Neural progenitor cell (in vitro differentiated cells): ENCODE data around the gene SLC48A1. TPM values are rescaled to one million over a fixed set of nuclear protein-coding genes. Genes with fewer than 3 reads are reported as not detected.

Source experiments
- DNase-seq: peaks from one replicate; pipeline ENCODE4 v3.0.0-alpha.2; 2016; ENCODE audit warnings: low spot score
- H2AFZ ChIP-seq: fragments of 200-600 bp; sonication (generic); replicated peaks from 2 replicates; pipeline ENCODE4 v1.6.1; 2016; ENCODE audit warnings: antibody characterized with exemption
- H3F3A ChIP-seq: fragments of 200-600 bp; sonication (generic); 2 replicates; pipeline ENCODE4 v1.6.1; 2016; ENCODE audit warnings: antibody characterized with exemption, low read depth
- H3K27ac ChIP-seq: fragments of 200-600 bp; sonication (generic); 2 replicates; pipeline ENCODE4 v1.5.1; 2016; ENCODE audit warnings: mild to moderate bottlenecking
- H3K27me3 ChIP-seq: fragments of 200-600 bp; sonication (generic); 2 replicates; pipeline ENCODE4 v1.6.1; 2016; ENCODE audit warnings: mild to moderate bottlenecking, moderate library complexity
- H3K36me3 ChIP-seq: fragments of 200-600 bp; sonication (generic); 2 replicates; pipeline ENCODE4 v1.5.1; 2016
- H3K4me1 ChIP-seq: fragments of 200-600 bp; sonication (generic); 2 replicates; pipeline ENCODE4 v1.6.1; 2016; ENCODE audit warnings: mixed run types
- H3K4me2 ChIP-seq: fragments of 200-600 bp; sonication (generic); 2 replicates; pipeline ENCODE4 v1.6.1; 2016
- H3K4me3 ChIP-seq: fragments of 200-600 bp; sonication (generic); 2 replicates; pipeline ENCODE4 v1.5.1; 2016
- H3K79me2 ChIP-seq: fragments of 200-600 bp; sonication (generic); 2 replicates; pipeline ENCODE4 v1.6.1; 2016; ENCODE audit warnings: low read depth
- H3K9ac ChIP-seq: fragments of 200-600 bp; sonication (generic); 2 replicates; pipeline ENCODE4 v1.6.1; 2016
- H3K9me3 ChIP-seq: fragments of 200-600 bp; sonication (generic); 2 replicates; pipeline ENCODE4 v1.5.1; 2016; ENCODE audit warnings: low read depth
- H4K20me1 ChIP-seq: fragments of 200-600 bp; sonication (generic); 2 replicates; pipeline ENCODE4 v1.6.1; 2016; ENCODE audit warnings: low read depth
- H3K27ac Mint-ChIP-seq: 3 replicates; pipeline ENCODE4 v1.8.0; 2021; ENCODE audit warnings: mixed read lengths
- H3K27me3 Mint-ChIP-seq: 2 replicates; pipeline ENCODE4 v1.8.0; 2022; ENCODE audit warnings: low read depth, mild to moderate bottlenecking, inconsistent platforms, moderate library complexity, mixed read lengths; ENCODE audit not compliant: insufficient read depth
- H3K36me3 Mint-ChIP-seq: 3 replicates; pipeline ENCODE4 v1.8.0; 2021; ENCODE audit warnings: mixed read lengths
- H3K4me1 Mint-ChIP-seq: 3 replicates; pipeline ENCODE4 v1.8.0; 2021; ENCODE audit warnings: mixed read lengths
- H3K4me3 Mint-ChIP-seq: 3 replicates; pipeline ENCODE4 v1.8.0; 2021; ENCODE audit warnings: mild to moderate bottlenecking, moderate library complexity, mixed read lengths
- H3K9me3 Mint-ChIP-seq: 3 replicates; pipeline ENCODE4 v1.8.0; 2020; ENCODE audit warnings: mixed read lengths
- EZH2 ChIP-seq: fragments of 200-600 bp; sonication (generic); IDR thresholded peaks from 2 replicates; pipeline ENCODE4 v1.6.1; 2017; ENCODE audit warnings: antibody characterized with exemption, mild to moderate bottlenecking, moderate library complexity
- EZH2phosphoT487 ChIP-seq: fragments of 200-600 bp; sonication (generic); IDR thresholded peaks from 2 replicates; pipeline ENCODE4 v1.6.1; 2017; ENCODE audit warnings: antibody characterized with exemption
- total RNA-seq: library from RNA; depleted of rRNA; stranded (reverse); fragments of >200 nt; gene quantifications from 2 replicates; pipeline ENCODE4 v1.2.3, GENCODE V29; 2015; ENCODE audit warnings: low replicate concordance
- TF ChIP-seq, protein P1 (sequence below): fragments of 200-600 bp; sonication (generic); IDR thresholded peaks from 2 replicates; pipeline ENCODE4 v1.5.1; 2017; ENCODE audit warnings: antibody characterized with exemption, mild to moderate bottlenecking

SLC48A1 gene
- total RNA-seq, 1 donor from 2014 or later = 8.3 TPM

DNA sequence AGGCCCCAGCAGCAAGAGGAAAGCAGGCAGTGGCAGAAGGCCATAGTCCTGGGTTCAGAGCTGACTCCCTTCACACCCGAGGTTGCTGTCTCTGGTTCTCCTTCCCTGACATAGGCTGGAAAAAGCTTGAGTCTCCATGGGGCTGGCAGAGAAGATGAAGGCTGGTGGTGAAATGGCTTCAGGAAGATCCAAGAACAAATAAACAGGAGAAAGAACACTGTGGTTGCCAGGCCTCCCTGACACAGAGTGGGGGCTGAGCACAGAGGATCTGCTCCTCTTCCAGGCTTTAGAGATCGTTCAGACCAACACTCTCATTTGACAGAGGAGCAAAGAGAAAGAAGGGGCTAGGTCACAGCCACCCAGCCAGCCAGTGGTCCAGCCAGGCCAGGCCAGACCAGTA is 32.4 kb downstream of the SLC48A1 start:
- no peak overlapping the region for H3K27ac ChIP-seq
- no peaks in the 10 kb centered on the region for H3K9me3 ChIP-seq
- no peak overlapping the region for H3K4me3 Mint-ChIP-seq
- H3K79me2 ChIP-seq = peaks cover 51% of the 10 kb centered on the region
- DNase-seq = no peak
- H3K27ac Mint-ChIP-seq = peak overlapping the region; percentile 11
- H3K36me3 ChIP-seq = no peaks in the 10 kb centered on the region
- H3K9ac ChIP-seq = no peak overlapping the region
- H3K4me1 Mint-ChIP-seq = peaks cover 76% of the 10 kb centered on the region
- H3K27me3 Mint-ChIP-seq = peaks cover 2% of the 10 kb centered on the region
- H3K4me3 ChIP-seq = no peak overlapping the region
- H3K9me3 Mint-ChIP-seq = no peaks in the 10 kb centered on the region
- no peak overlapping the region for H2AFZ ChIP-seq
- H4K20me1 ChIP-seq = peaks cover 22% of the 10 kb centered on the region
- peaks cover 3% of the 10 kb centered on the region for H3K36me3 Mint-ChIP-seq
- H3K4me1 ChIP-seq = peaks cover 29% of the 10 kb centered on the region
- TF ChIP-seq EZH2 (no peak), EZH2phosphoT487 (no peak)
- TF ChIP-seq, protein P1, sequence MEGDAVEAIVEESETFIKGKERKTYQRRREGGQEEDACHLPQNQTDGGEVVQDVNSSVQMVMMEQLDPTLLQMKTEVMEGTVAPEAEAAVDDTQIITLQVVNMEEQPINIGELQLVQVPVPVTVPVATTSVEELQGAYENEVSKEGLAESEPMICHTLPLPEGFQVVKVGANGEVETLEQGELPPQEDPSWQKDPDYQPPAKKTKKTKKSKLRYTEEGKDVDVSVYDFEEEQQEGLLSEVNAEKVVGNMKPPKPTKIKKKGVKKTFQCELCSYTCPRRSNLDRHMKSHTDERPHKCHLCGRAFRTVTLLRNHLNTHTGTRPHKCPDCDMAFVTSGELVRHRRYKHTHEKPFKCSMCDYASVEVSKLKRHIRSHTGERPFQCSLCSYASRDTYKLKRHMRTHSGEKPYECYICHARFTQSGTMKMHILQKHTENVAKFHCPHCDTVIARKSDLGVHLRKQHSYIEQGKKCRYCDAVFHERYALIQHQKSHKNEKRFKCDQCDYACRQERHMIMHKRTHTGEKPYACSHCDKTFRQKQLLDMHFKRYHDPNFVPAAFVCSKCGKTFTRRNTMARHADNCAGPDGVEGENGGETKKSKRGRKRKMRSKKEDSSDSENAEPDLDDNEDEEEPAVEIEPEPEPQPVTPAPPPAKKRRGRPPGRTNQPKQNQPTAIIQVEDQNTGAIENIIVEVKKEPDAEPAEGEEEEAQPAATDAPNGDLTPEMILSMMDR = no peak
- H3K27me3 ChIP-seq = no peaks in the 10 kb centered on the region
- H3F3A ChIP-seq = no peaks in the 10 kb centered on the region
- no peak overlapping the region for H3K4me2 ChIP-seq

DNA sequence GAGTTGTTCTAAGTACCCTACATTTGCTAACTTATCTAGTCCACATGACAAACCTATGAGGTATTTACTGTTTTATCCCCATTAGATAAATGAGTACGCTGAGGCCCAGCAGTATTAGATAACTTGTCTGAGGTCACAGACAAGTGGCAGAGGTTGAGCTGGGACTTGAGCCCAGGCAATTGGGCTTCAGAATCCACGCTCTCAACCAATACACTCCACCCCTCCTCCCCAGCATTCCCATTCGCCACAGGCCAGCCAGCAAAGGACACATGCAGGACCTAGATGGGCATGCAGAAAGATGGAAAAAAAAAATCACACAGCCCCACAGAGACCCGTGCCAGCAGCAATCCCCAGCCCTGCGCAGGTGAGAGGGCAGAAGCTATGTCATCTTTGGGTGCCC is 34.3 kb downstream of the SLC48A1 start:
- Mint-ChIP-seq H3K4me1 (peaks cover 79% of the 10 kb centered on the region), H3K36me3 (no peaks in the 10 kb centered on the region), H3K27ac (peak overlapping the region; percentile 13), H3K4me3 (no peak overlapping the region), H3K27me3 (peaks cover 2% of the 10 kb centered on the region), H3K9me3 (no peaks in the 10 kb centered on the region)
- Histone ChIP-seq H3K4me1 (peaks cover 29% of the 10 kb centered on the region), H3K4me2 (no peak overlapping the region), H3K9me3 (no peaks in the 10 kb centered on the region), H4K20me1 (peaks cover 14% of the 10 kb centered on the region), H3K27me3 (no peaks in the 10 kb centered on the region), H3K27ac (no peak overlapping the region), H3K36me3 (no peaks in the 10 kb centered on the region), H3F3A (peaks cover 11% of the 10 kb centered on the region), H2AFZ (no peak overlapping the region), H3K9ac (no peak overlapping the region), H3K4me3 (no peak overlapping the region), H3K79me2 (peaks cover 70% of the 10 kb centered on the region)
- TF ChIP-seq EZH2phosphoT487 = no peak
- TF ChIP-seq, protein P1 = no peak
- TF ChIP-seq EZH2 = no peak
- no peak for DNase-seq

DNA sequence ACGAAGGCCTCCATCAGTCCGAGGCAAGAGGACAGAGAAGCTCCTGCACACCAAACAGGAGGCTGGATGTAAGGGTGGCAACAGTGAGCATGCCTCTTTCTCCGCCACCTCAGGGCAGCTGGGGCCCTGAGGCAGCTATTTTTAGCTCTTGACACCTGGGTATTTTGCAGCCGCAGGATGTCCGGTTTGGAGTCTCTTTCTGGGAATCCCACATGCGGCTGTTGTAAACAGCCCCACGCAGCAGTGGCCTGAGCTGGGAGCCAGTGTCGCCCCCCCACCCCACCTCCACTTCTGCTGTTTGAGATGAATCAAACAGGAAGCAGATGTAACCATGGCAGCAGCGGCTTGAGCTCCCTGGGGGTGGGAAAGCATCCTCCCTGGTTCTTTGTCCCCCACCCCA is 35.0 kb downstream of the SLC48A1 start:
- Histone ChIP-seq H3K9me3 (no peaks in the 10 kb centered on the region), H4K20me1 (peaks cover 13% of the 10 kb centered on the region), H3K27me3 (no peaks in the 10 kb centered on the region), H3K4me2 (peak overlapping the region; percentile 40), H2AFZ (no peak overlapping the region), H3K4me3 (no peak overlapping the region), H3K4me1 (peaks cover 34% of the 10 kb centered on the region), H3K36me3 (no peaks in the 10 kb centered on the region), H3K79me2 (peaks cover 73% of the 10 kb centered on the region), H3K9ac (peak overlapping the region; percentile 14), H3F3A (peaks cover 19% of the 10 kb centered on the region), H3K27ac (no peak overlapping the region)
- DNase-seq = no peak
- Mint-ChIP-seq H3K4me3 (no peak overlapping the region), H3K27me3 (peaks cover 2% of the 10 kb centered on the region), H3K9me3 (no peaks in the 10 kb centered on the region), H3K36me3 (no peaks in the 10 kb centered on the region), H3K27ac (peak overlapping the region; percentile 98), H3K4me1 (peaks cover 75% of the 10 kb centered on the region)
- TF ChIP-seq EZH2phosphoT487 (no peak), EZH2 (no peak)
- TF ChIP-seq, protein P1 = no peak
